Heart left ventricle (tissue), 16 donors: ENCODE measurements around the gene ZNF423. TPM values are rescaled to one million over a fixed set of nuclear protein-coding genes. Genes with fewer than 3 reads are reported as not detected.

Source experiments
- ATAC-seq, 4 donors: fragments of 200-7000 bp; cut with Tn5 transposase; one replicate each; pipeline ENCODE4 v1.9.1; 2020 to 2022; ENCODE audit warnings: moderate library complexity in 4 of 4, mild to moderate bottlenecking in 3 of 4, moderate number of reproducible peaks in 1 of 4
- DNase-seq, 5 donors: peaks; one replicate each; pipeline ENCODE4 v3.0.0-alpha.2; 2020
- H3K27ac ChIP-seq, 12 donors: fragments of 200-600 bp; sonication (generic) in 4 of 12; one replicate each; pipeline versions ENCODE4 v1.5.0 to v1.8.0; 2016 to 2022; ENCODE audit warnings: mild to moderate bottlenecking in 2 of 12
- H3K27me3 ChIP-seq, 9 donors: fragments of 200-600 bp; sonication (generic) in 2 of 9; one replicate each; pipeline versions ENCODE4 v1.5.1 to v1.8.0; 2016 to 2022; ENCODE audit warnings: mild to moderate bottlenecking in 3 of 9
- H3K36me3 ChIP-seq, 9 donors: fragments of 200-600 bp; sonication (generic) in 2 of 9; one replicate each; pipeline versions ENCODE4 v1.5.0 to v1.8.0; 2018 to 2022; ENCODE audit warnings: mild to moderate bottlenecking in 2 of 9
- H3K4me1 ChIP-seq, 12 donors: fragments of 200-600 bp; sonication (generic) in 4 of 12; one replicate each; pipeline versions ENCODE4 v1.5.0 to v1.8.0; 2016 to 2022; ENCODE audit warnings: mild to moderate bottlenecking in 3 of 12
- H3K4me3 ChIP-seq, 12 donors: fragments of 200-600 bp; sonication (generic) in 4 of 12; one replicate each; pipeline versions ENCODE4 v1.5.0 to v1.8.0; 2017 to 2022; ENCODE audit warnings: mild to moderate bottlenecking in 9 of 12, moderate library complexity in 4 of 12
- H3K9me3 ChIP-seq, 12 donors: fragments of 200-600 bp; sonication (generic) in 4 of 12; one replicate each; pipeline versions ENCODE4 v1.5.0 to v1.8.0; 2016 to 2022; ENCODE audit warnings: mild to moderate bottlenecking in 1 of 12
- POLR2A ChIP-seq, 2 donors: fragments of 450-650 bp; IDR thresholded peaks; one replicate each; pipeline ENCODE4 v1.6.1; 2017; ENCODE audit warnings: antibody characterized with exemption in 2 of 2, mild to moderate bottlenecking in 2 of 2, moderate library complexity in 2 of 2
- WGBS, 4 donors: extraction: QIAGEN DNeasy Blood & Tissue Kit in 2 of 4; methylation state at CpG; one replicate each; pipeline versions ENCODE4 v1.1.5 to v1.1.7; 2013 to 2018; 5-methylcytosine and 5-hydroxymethylcytosine counted together
- intact Hi-C, 10 donors: fragments of 100-400 bp; cut with DNase I; formaldehyde crosslinking; loops; one replicate each; pipeline versions ENCODE4 v1.11.1 to v1.14.2; 2022
- polyA plus RNA-seq, 2 donors: library from polyadenylated mRNA; stranded (reverse); fragments of 200-250 nt; gene quantifications; one replicate each; pipeline ENCODE4 v1.2.3, GENCODE V29; 2013
- total RNA-seq, 9 donors: library from RNA; depleted of rRNA in 2 of 9; stranded (reverse); fragments of >200 nt in 2 of 9; fragmentation: NEBNext Ultra II Directional in 3 of 9; extraction: Animal tissue kit (Norgen Biotek cat#: 25700) in 3 of 9; gene quantifications; one replicate each; pipeline versions ENCODE4 v1.1.0 to v1.2.4, GENCODE V29; 2016 to 2023
- TF ChIP-seq, protein P1 (sequence below), 12 donors: fragments of 200-600 bp; sonication (generic) in 4 of 12; IDR thresholded peaks; one replicate each; pipeline versions ENCODE4 v1.5.0 to v1.8.0; 2018 to 2022; ENCODE audit warnings: antibody characterized with exemption in 12 of 12, mild to moderate bottlenecking in 5 of 12
- donor health status: ischemic (EF 13 %, LVEDD 7.1; RV severe dilation, severe dysfunction).
- donor health status: healthy with polysubstance abuse.
- donor health status: DM: no; HTN: yes; CAD: no.
- donor health status: DM: no; HTN: no; CAD: no.
- donor health status: ischemic (EF 25% LVEDD 6.9; RV normal size, moderate dysfunction).
- donor health status: ischemic (EF 25% LVEDD 5.7; RV mildly dilated, moderate dysfunction).
- donor health status: healthy.
- donor health status: DM: yes; HTN: yes; CAD: no.
- donor health status: ischemic (EF 35%, LVEDD 5.7; RV mildly dilated, moderate dysfunction).
- donor health status: nonischemic (EF 11% LVEDD 7.7; RV severe dilation, severe dysfunction).
- donor health status: DM: yes; HTN: yes; CAD: no.
- donor health status: PGD.
- donor health status: ischemic (EF 29% LVEDD 5.4; RV normal size, mild dysfunction).
- donor health status: nonischemic (EF 23%, LVEDD 6.1; RV moderate dilation, normal function).

Gene ZNF423
- total and polyA plus RNA-seq, 11 donors = 1.8 to 10.4 (median 5.7) TPM

DNA sequence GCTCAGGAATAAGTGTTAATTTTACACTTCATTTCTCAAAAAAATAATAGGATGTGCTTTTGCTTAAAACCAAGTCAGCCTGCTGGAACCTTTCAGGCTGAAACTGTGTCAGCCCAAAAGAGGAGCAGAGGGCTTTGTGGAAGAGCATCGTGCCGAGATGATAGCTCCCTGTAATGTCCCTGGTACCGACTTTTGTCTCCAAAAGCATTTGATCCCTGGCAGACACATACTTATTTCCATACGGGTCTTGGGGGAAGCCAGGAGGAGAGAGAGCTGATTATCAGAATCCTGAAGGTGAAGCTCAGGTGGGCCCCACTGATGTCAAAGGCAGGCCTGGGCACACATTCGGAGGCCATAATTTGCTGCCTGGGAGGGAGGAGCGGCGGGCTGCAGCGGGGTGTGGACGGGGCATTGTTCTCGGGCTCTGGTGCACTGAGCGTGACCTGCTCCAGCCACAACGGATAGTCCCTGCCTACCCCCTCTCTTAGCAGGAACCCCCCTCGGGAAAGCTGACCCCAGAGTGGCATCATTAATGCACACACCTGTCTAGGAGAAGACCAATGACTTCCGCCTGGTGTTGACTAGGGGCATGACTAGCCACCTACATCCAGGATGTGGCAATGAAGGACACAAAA lies 326.4 kb downstream of the ZNF423 start:
- H3K27me3 ChIP-seq = no peaks in the 10 kb centered on the region
- H3K27ac ChIP-seq = no peak overlapping the region
- no peak for TF ChIP-seq POLR2A (IDR thresholded peaks at IDR 0.05)
- TF ChIP-seq, protein P1, sequence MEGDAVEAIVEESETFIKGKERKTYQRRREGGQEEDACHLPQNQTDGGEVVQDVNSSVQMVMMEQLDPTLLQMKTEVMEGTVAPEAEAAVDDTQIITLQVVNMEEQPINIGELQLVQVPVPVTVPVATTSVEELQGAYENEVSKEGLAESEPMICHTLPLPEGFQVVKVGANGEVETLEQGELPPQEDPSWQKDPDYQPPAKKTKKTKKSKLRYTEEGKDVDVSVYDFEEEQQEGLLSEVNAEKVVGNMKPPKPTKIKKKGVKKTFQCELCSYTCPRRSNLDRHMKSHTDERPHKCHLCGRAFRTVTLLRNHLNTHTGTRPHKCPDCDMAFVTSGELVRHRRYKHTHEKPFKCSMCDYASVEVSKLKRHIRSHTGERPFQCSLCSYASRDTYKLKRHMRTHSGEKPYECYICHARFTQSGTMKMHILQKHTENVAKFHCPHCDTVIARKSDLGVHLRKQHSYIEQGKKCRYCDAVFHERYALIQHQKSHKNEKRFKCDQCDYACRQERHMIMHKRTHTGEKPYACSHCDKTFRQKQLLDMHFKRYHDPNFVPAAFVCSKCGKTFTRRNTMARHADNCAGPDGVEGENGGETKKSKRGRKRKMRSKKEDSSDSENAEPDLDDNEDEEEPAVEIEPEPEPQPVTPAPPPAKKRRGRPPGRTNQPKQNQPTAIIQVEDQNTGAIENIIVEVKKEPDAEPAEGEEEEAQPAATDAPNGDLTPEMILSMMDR (IDR thresholded peaks at IDR 0.05) = no peak
- H3K4me1 ChIP-seq = peaks cover 0 to 28% (median 2%) of the 10 kb centered on the region in 12 donors
- intact Hi-C loops = no loop called here
- no peaks in the 10 kb centered on the region for H3K36me3 ChIP-seq
- DNase-seq = no peak
- H3K9me3 ChIP-seq = no peaks in the 10 kb centered on the region
- WGBS, 4 donors = 90 to 92% (median 91%) methylated on average over 13 to 14 of the region's 14 CpGs
- ATAC-seq = no peak
- H3K4me3 ChIP-seq = no peak overlapping the region

DNA sequence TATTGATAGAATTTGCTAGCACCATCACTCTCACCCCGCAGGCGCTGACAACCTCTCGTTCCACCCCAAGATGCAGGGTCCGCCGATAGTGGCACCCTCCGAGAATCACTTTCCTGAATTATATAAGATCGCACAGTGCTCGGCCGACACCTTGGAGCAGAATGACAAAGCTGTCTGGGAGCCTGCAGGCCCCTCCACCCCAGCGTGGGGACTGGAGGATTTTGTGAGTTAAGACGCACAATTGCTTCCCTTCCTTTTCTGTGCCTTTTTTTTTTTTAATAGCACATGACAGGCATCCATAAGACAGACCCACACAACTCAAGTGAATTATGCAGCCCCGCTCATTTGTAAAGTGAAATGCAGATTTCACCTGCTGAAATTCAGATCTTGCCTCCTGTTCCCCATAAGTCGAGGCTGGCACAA lies 327.0 kb downstream of the ZNF423 start:
- Histone ChIP-seq H3K27me3 (no peaks in the 10 kb centered on the region), H3K4me3 (peak overlapping the region in 10 of 12 donors; percentile 9 to 56 (median 44)), H3K9me3 (no peaks in the 10 kb centered on the region), H3K27ac (peak overlapping the region in 3 of 12 donors; percentile 5 to 38 (median 32)), H3K36me3 (peaks cover 0 to 1% (median 0%) of the 10 kb centered on the region in 9 donors), H3K4me1 (peaks cover 0 to 29% (median 2%) of the 10 kb centered on the region in 12 donors)
- intact Hi-C loops = no loop called here
- DNase-seq (peak in 1 of 5 donors; percentile 4), ATAC-seq (no peak)
- TF ChIP-seq, protein P1 (IDR thresholded peaks at IDR 0.05) = no peak
- TF ChIP-seq POLR2A (IDR thresholded peaks at IDR 0.05) = no peak
- WGBS, 4 donors = 60 to 74% (median 63%) methylated on average over 13 of the region's 13 CpGs

DNA sequence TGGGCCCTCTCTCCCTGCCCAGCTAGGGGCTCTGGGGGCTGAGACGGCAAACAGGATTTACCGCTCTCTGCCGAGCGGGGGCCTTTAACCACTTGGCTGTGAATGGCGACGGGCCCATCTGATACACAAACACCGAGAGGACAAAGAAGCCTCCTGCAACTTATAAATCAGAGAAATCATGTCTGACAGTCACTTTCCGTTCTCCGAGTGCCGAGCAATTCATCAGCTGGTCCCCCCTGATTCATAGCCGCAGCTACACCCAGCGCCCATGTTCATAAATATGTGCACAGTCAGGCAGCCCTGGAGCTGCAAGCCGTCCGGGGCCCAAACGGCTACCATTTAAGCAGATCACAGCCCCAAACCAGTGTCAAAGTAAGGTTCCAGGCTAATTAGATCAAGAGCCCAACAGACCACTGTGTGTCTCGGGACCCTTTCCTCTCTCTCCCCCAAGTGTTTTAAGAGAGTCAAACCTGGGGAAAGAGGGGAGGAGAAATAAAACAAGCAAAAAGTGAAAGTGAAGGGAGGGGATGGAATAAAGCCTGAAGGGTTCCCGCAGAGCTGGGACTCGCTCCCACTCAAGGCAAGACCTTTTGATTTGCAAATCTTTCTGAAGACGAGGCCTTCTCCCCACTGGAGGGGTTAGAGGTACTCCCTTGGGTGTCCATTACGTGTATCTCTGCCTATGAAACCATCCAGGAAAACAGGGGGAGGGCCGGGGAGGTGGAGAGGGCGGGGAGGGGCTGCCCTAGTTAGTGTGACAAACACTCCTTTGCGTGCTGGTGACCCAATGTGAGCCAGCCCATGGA lies 327.6 kb downstream of the ZNF423 start:
- TF ChIP-seq, protein P1 (IDR thresholded peaks at IDR 0.05) = no peak
- TF ChIP-seq POLR2A (IDR thresholded peaks at IDR 0.05) = no peak
- ATAC-seq (peak in 3 of 4 donors; percentile 25 to 54 (median 25)), DNase-seq (no peak)
- H3K9me3 ChIP-seq = no peaks in the 10 kb centered on the region
- H3K27me3 ChIP-seq = no peaks in the 10 kb centered on the region
- peak overlapping the region in 6 of 12 donors; percentile 5 to 46 (median 22) for H3K27ac ChIP-seq
- H3K4me1 ChIP-seq = peaks cover 0 to 29% (median 2%) of the 10 kb centered on the region in 12 donors
- intact Hi-C loops = no loop called here
- WGBS, 4 donors = 22 to 59% (median 41%) methylated on average over 22 to 23 of the region's 23 CpGs
- H3K36me3 ChIP-seq = peaks cover 0 to 7% (median 1%) of the 10 kb centered on the region in 9 donors
- H3K4me3 ChIP-seq = peak overlapping the region in 11 of 12 donors; percentile 9 to 56 (median 43)

DNA sequence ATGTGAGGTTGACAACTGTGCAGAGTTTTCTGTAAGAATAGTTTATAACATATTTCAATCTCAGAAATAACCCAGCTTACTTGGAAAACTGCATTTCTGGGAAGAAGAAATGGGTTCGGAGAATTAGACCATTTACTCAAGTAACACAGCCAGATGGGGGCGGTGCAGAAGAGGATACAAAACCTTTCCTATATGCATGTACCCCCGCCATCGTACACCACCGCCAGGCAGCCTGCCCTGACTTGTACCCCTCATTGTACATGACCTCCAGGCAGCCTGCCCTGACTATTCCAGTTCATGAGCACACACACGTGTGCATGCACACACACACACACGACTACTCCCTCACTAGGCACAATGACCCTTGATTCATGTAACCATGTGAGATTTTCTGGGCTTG lies 328.3 kb downstream of the ZNF423 start:
- Histone ChIP-seq H3K4me1 (peaks cover 0 to 29% (median 2%) of the 10 kb centered on the region in 12 donors), H3K4me3 (peak overlapping the region in 8 of 12 donors; percentile 30 to 56 (median 46)), H3K9me3 (no peaks in the 10 kb centered on the region), H3K36me3 (peaks cover 0 to 14% (median 5%) of the 10 kb centered on the region in 9 donors), H3K27ac (peak overlapping the region in 1 of 12 donors; percentile 46), H3K27me3 (no peaks in the 10 kb centered on the region)
- 84 to 91% (median 88%) methylated on average over 7 of the region's 7 CpGs for WGBS, 4 donors
- TF ChIP-seq POLR2A (IDR thresholded peaks at IDR 0.05) = no peak
- TF ChIP-seq, protein P1 (IDR thresholded peaks at IDR 0.05) = no peak
- DNase-seq (peak in 1 of 5 donors; percentile 23), ATAC-seq (peak in 1 of 4 donors; percentile 5)
- intact Hi-C loops = no loop called here
